ENCODE results near the gene RAPSN. TPM values are rescaled to one million over a fixed set of nuclear protein-coding genes. Genes with fewer than 3 reads are reported as not detected.

The RAPSN gene
- polyA plus RNA-seq, 1 donor from 2014 or later: not detected

DNA sequence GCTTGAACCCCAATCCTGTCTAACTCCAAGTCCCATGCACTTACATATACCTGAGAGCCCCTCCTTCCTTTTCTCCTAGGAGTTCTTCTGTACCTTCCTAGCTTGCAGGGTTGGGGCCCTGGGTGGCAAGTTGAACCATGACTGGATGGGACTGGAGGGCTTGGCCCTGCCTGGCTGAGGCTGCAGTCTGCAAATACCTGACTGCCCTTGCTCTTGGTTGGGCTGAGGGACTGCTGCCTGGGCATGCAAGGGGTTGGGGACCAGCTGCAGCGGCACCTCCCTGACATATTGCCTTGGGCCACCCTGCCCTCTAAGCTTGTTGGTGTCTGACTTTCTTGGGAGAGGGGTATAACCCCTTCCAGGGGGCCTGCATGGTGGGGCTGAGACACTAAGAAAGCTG is 50.4 kb downstream of the RAPSN start:
- no peaks in the 10 kb centered on the region for H4K20me1 ChIP-seq (ENCODE audit: insufficient read depth)
- no peaks in the 10 kb centered on the region for H3K27me3 ChIP-seq (ENCODE audit: insufficient read depth, low read depth, low read length)
- no peak overlapping the region for H3K4me3 ChIP-seq (ENCODE audit: low read length)
- no peak overlapping the region for H2AFZ ChIP-seq (ENCODE audit: low read depth, low read length)
- H3K4me2 ChIP-seq (ENCODE audit: low read length): no peak overlapping the region
- H3F3A ChIP-seq (ENCODE audit: insufficient read depth, low read length, poor library complexity, severe bottlenecking): no peaks in the 10 kb centered on the region
- H3K9me3 ChIP-seq (ENCODE audit: low read length): no peaks in the 10 kb centered on the region
- no peaks in the 10 kb centered on the region for H3K36me3 ChIP-seq (ENCODE audit: insufficient read depth, low read length)
- H3K27ac ChIP-seq (ENCODE audit: low read length): no peak overlapping the region
- no peaks in the 10 kb centered on the region for H3K79me2 ChIP-seq (replicated peaks; ENCODE audit: insufficient read depth, low read length)
- TF ChIP-seq EZH2 (IDR thresholded peaks at IDR 0.05; ENCODE audit: borderline replicate concordance, insufficient read depth, low read length, poor library complexity, severe bottlenecking) (no peak), REST (IDR thresholded peaks at IDR 0.05; ENCODE audit: borderline replicate concordance) (no peak), TAF1 (IDR thresholded peaks at IDR 0.05; ENCODE audit: low read depth) (no peak), SMC3 (conservative IDR thresholded peaks at IDR 0.05; ENCODE audit: poor library complexity) (no peak), POLR2AphosphoS5 (IDR thresholded peaks at IDR 0.05) (no peak), CTCF (IDR thresholded peaks at IDR 0.05; ENCODE audit: poor library complexity, severe bottlenecking) (no peak), MXI1 (conservative IDR thresholded peaks at IDR 0.05; ENCODE audit: poor library complexity, severe bottlenecking) (no peak), EP300 (conservative IDR thresholded peaks at IDR 0.05; ENCODE audit: poor library complexity, severe bottlenecking) (no peak), RAD21 (conservative IDR thresholded peaks at IDR 0.05) (no peak)
- no peak overlapping the region for H3K9ac ChIP-seq (ENCODE audit: low read length)
- H3K9me2 ChIP-seq (ENCODE audit: insufficient read depth, low read length): no peaks in the 10 kb centered on the region

GRCh38 chr11:47398011-47398410 is 50.9 kb downstream of the RAPSN start:
- no peaks in the 10 kb centered on the region for H3K36me3 ChIP-seq (ENCODE audit: insufficient read depth, low read length)
- H3K79me2 ChIP-seq (replicated peaks; ENCODE audit: insufficient read depth, low read length): no peaks in the 10 kb centered on the region
- no peak overlapping the region for H3K27ac ChIP-seq (ENCODE audit: low read length)
- no peak overlapping the region for H3K9ac ChIP-seq (ENCODE audit: low read length)
- H3K4me3 ChIP-seq (ENCODE audit: low read length): no peak overlapping the region
- no peaks in the 10 kb centered on the region for H3K27me3 ChIP-seq (ENCODE audit: insufficient read depth, low read depth, low read length)
- H3K4me2 ChIP-seq (ENCODE audit: low read length): no peak overlapping the region
- no peak for TF ChIP-seq RAD21 (conservative IDR thresholded peaks at IDR 0.05)
- H2AFZ ChIP-seq (ENCODE audit: low read depth, low read length): no peak overlapping the region
- H3K9me2 ChIP-seq (ENCODE audit: insufficient read depth, low read length): no peaks in the 10 kb centered on the region
- no peaks in the 10 kb centered on the region for H3K9me3 ChIP-seq (ENCODE audit: low read length)
- no peaks in the 10 kb centered on the region for H4K20me1 ChIP-seq (ENCODE audit: insufficient read depth)
- no peaks in the 10 kb centered on the region for H3F3A ChIP-seq (ENCODE audit: insufficient read depth, low read length, poor library complexity, severe bottlenecking)

DNA sequence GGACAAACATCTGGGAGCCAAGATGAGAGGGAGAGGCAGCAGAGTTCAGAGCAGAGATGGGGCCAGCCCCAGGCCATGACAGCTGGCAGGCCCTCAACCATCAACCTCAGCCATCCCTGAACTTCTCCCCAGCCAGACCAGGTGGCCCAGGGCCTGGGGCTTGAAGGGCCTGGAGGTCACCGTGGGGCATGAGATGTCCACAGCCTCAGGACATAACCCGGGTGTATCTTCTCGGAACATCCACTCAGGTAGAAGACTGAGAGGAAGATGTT is 53.0 kb downstream of the RAPSN start:
- TF ChIP-seq MXI1 (conservative IDR thresholded peaks at IDR 0.05; ENCODE audit: poor library complexity, severe bottlenecking) (no peak), POLR2AphosphoS5 (IDR thresholded peaks at IDR 0.05) (no peak), EP300 (conservative IDR thresholded peaks at IDR 0.05; ENCODE audit: poor library complexity, severe bottlenecking) (no peak), CTCF (IDR thresholded peaks at IDR 0.05; ENCODE audit: poor library complexity, severe bottlenecking) (no peak), TAF1 (IDR thresholded peaks at IDR 0.05; ENCODE audit: low read depth) (no peak), SMC3 (conservative IDR thresholded peaks at IDR 0.05; ENCODE audit: poor library complexity) (no peak), RAD21 (conservative IDR thresholded peaks at IDR 0.05) (no peak), EZH2 (IDR thresholded peaks at IDR 0.05; ENCODE audit: borderline replicate concordance, insufficient read depth, low read length, poor library complexity, severe bottlenecking) (no peak), REST (IDR thresholded peaks at IDR 0.05; ENCODE audit: borderline replicate concordance) (no peak)
- Histone ChIP-seq H3K4me3 (ENCODE audit: low read length) (no peak overlapping the region), H3K9me3 (ENCODE audit: low read length) (no peaks in the 10 kb centered on the region), H3K27ac (ENCODE audit: low read length) (no peak overlapping the region), H4K20me1 (ENCODE audit: insufficient read depth) (no peaks in the 10 kb centered on the region), H3K36me3 (ENCODE audit: insufficient read depth, low read length) (no peaks in the 10 kb centered on the region), H3K9ac (ENCODE audit: low read length) (no peak overlapping the region), H3F3A (ENCODE audit: insufficient read depth, low read length, poor library complexity, severe bottlenecking) (no peaks in the 10 kb centered on the region), H3K9me2 (ENCODE audit: insufficient read depth, low read length) (no peaks in the 10 kb centered on the region), H3K4me2 (ENCODE audit: low read length) (no peak overlapping the region), H2AFZ (ENCODE audit: low read depth, low read length) (no peak overlapping the region), H3K79me2 (replicated peaks; ENCODE audit: insufficient read depth, low read length) (no peaks in the 10 kb centered on the region), H3K27me3 (ENCODE audit: insufficient read depth, low read depth, low read length) (no peaks in the 10 kb centered on the region)

Measured in neural cell (in vitro differentiated cells).